Measurements from ENCODE around the gene GALNT7. TPM values are rescaled to one million over a fixed set of nuclear protein-coding genes. Genes with fewer than 3 reads are reported as not detected.

Gene GALNT7
- polyA plus RNA-seq, 1 donor from 2014 or later: 15.0 TPM

- Histone ChIP-seq H3K27me3 (ENCODE audit: insufficient read depth, low read depth, low read length) (no peaks in the 10 kb centered on the region), H3K4me3 (ENCODE audit: low read length) (no peak overlapping the region), H3K4me2 (ENCODE audit: low read length) (no peak overlapping the region), H3K9me3 (ENCODE audit: low read length) (no peaks in the 10 kb centered on the region), H3K79me2 (replicated peaks; ENCODE audit: insufficient read depth, low read length) (no peaks in the 10 kb centered on the region), H3K27ac (ENCODE audit: low read length) (no peak overlapping the region), H2AFZ (ENCODE audit: low read depth, low read length) (no peak overlapping the region), H3K9me2 (ENCODE audit: insufficient read depth, low read length) (no peaks in the 10 kb centered on the region), H3K36me3 (ENCODE audit: insufficient read depth, low read length) (no peaks in the 10 kb centered on the region), H4K20me1 (ENCODE audit: insufficient read depth) (no peaks in the 10 kb centered on the region), H3K9ac (ENCODE audit: low read length) (no peak overlapping the region), H3F3A (ENCODE audit: insufficient read depth, low read length, poor library complexity, severe bottlenecking) (no peaks in the 10 kb centered on the region)
- TF ChIP-seq RAD21 (conservative IDR thresholded peaks at IDR 0.05) (no peak), REST (IDR thresholded peaks at IDR 0.05; ENCODE audit: borderline replicate concordance) (no peak), EZH2 (IDR thresholded peaks at IDR 0.05; ENCODE audit: borderline replicate concordance, insufficient read depth, low read length, poor library complexity, severe bottlenecking) (no peak), SMC3 (conservative IDR thresholded peaks at IDR 0.05; ENCODE audit: poor library complexity) (no peak), CTCF (IDR thresholded peaks at IDR 0.05; ENCODE audit: poor library complexity, severe bottlenecking) (no peak)
Observed at GRCh38 chr4:173135241-173135847, 33.3 kb upstream of the GALNT7 start.

GRCh38 chr4:173138624-173139023, 30.0 kb upstream of the GALNT7 start:
- H2AFZ ChIP-seq (ENCODE audit: low read depth, low read length): no peak overlapping the region
- H3K9me2 ChIP-seq (ENCODE audit: insufficient read depth, low read length): no peaks in the 10 kb centered on the region
- no peak overlapping the region for H3K4me2 ChIP-seq (ENCODE audit: low read length)
- no peak overlapping the region for H3K9ac ChIP-seq (ENCODE audit: low read length)
- no peaks in the 10 kb centered on the region for H3K36me3 ChIP-seq (ENCODE audit: insufficient read depth, low read length)
- no peaks in the 10 kb centered on the region for H3K79me2 ChIP-seq (replicated peaks; ENCODE audit: insufficient read depth, low read length)
- no peaks in the 10 kb centered on the region for H4K20me1 ChIP-seq (ENCODE audit: insufficient read depth)
- no peak overlapping the region for H3K27ac ChIP-seq (ENCODE audit: low read length)
- H3K4me3 ChIP-seq (ENCODE audit: low read length): no peak overlapping the region
- H3F3A ChIP-seq (ENCODE audit: insufficient read depth, low read length, poor library complexity, severe bottlenecking): no peaks in the 10 kb centered on the region
- H3K9me3 ChIP-seq (ENCODE audit: low read length): no peaks in the 10 kb centered on the region
- H3K27me3 ChIP-seq (ENCODE audit: insufficient read depth, low read depth, low read length): no peaks in the 10 kb centered on the region
- TF ChIP-seq TAF1 (IDR thresholded peaks at IDR 0.05; ENCODE audit: low read depth) (no peak), CTCF (IDR thresholded peaks at IDR 0.05; ENCODE audit: poor library complexity, severe bottlenecking) (no peak), SMC3 (conservative IDR thresholded peaks at IDR 0.05; ENCODE audit: poor library complexity) (no peak)

All from neural cell (in vitro differentiated cells).